Aorta (tissue), 5 donors: ENCODE results near the gene ZNHIT6. TPM values are rescaled to one million over a fixed set of nuclear protein-coding genes. Genes with fewer than 3 reads are reported as not detected.

Experiments
- ATAC-seq: fragments of 200-7000 bp; cut with Tn5 transposase; one replicate; pipeline ENCODE4 v1.9.1; 2022; ENCODE audit warnings: moderate library complexity; ENCODE audit not compliant: low FRiP score
- DNase-seq, 2 donors: peaks; one replicate each; pipeline ENCODE4 v3.0.0-alpha.2; 2020
- H3K27ac ChIP-seq, 2 donors: one replicate each; pipeline ENCODE4 v1.5.1; 2013; ENCODE audit warnings: low read length in 2 of 2, mild to moderate bottlenecking in 2 of 2, moderate library complexity in 2 of 2, control low read depth in 1 of 2, inconsistent platforms in 1 of 2, low read depth in 1 of 2
- H3K27me3 ChIP-seq, 2 donors: one replicate each; pipeline ENCODE4 v1.6.1; 2013; ENCODE audit warnings: control low read depth in 1 of 2, low read length in 1 of 2, mild to moderate bottlenecking in 1 of 2, moderate library complexity in 1 of 2; ENCODE audit not compliant: insufficient read depth in 2 of 2, control insufficient read depth in 1 of 2
- H3K36me3 ChIP-seq, 2 donors: one replicate each; pipeline ENCODE4 v1.6.1; 2013; ENCODE audit warnings: control low read depth in 1 of 2, low read length in 1 of 2, mild to moderate bottlenecking in 1 of 2; ENCODE audit not compliant: insufficient read depth in 2 of 2, control insufficient read depth in 1 of 2
- H3K4me1 ChIP-seq, 2 donors: one replicate each; pipeline ENCODE4 v1.6.1; 2013; ENCODE audit warnings: low read length in 2 of 2, control low read depth in 1 of 2, mild to moderate bottlenecking in 1 of 2, moderate library complexity in 1 of 2; ENCODE audit not compliant: insufficient read depth in 2 of 2, control insufficient read depth in 1 of 2
- H3K4me3 ChIP-seq, 2 donors: one replicate each; pipeline ENCODE4 v1.5.1; 2013; ENCODE audit warnings: low read length in 2 of 2, control low read depth in 1 of 2, mild to moderate bottlenecking in 1 of 2
- H3K9me3 ChIP-seq: one replicate; pipeline ENCODE4 v1.6.1; 2013; ENCODE audit warnings: mild to moderate bottlenecking, low read length; ENCODE audit not compliant: control insufficient read depth
- WGBS, 2 donors: extraction: QIAGEN DNeasy Blood & Tissue Kit; methylation state at CpG; one replicate each; pipeline ENCODE4 v1.1.7; 2013; 5-methylcytosine and 5-hydroxymethylcytosine counted together
- intact Hi-C, 2 donors: fragments of 100-400 bp; cut with DNase I; formaldehyde crosslinking; loops; one replicate each; pipeline versions ENCODE4 v1.14.2 to v1.15.0; 2022
- polyA plus RNA-seq, 2 donors: library from polyadenylated mRNA; stranded (reverse); fragments of 200-250 nt; gene quantifications; one replicate each; pipeline ENCODE4 v1.2.3, GENCODE V29; 2013
- total RNA-seq, 2 donors: library from RNA; stranded (reverse); fragmentation: NEBNext Ultra II Directional; extraction: Animal tissue kit (Norgen Biotek cat#: 25700); gene quantifications; one replicate each; pipeline ENCODE4 v1.2.1, GENCODE V29; 2021
- donor health status: healthy with polysubstance abuse.
- donor health status: Bipolar disorder and iron deficiency.
- donor health status: DM: no; HTN: no; CAD: no.
- donor health status: DM: no; HTN: no; CAD: no.
- donor health status: DM: yes; HTN: yes; CAD: no.

ZNHIT6 gene
- total and polyA plus RNA-seq, 4 donors: 12.6 to 23.8 (median 15.9) TPM

DNA sequence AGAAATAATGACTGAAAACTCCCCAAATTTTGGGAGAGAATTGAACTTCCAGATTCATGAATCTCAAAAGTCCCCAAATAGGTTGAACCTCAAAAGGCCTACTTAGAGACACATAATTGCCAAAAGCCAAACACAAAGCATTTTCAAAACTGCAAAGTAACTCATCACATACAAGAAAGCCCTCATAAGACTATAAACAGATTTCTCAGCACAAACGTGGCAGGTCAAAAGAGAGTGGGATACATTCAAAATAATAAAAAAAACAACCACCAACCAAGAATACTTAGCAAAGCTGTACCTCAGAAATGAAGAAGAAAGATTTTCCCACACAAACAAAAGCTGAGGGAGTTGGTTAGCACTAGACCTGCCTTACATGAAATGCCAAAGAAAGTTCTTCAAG, 69.8 kb downstream of the ZNHIT6 start:
- Histone ChIP-seq H3K36me3 (no peaks in the 10 kb centered on the region), H3K27ac (no peak overlapping the region), H3K27me3 (no peaks in the 10 kb centered on the region), H3K9me3 (peaks cover 2% of the 10 kb centered on the region), H3K4me3 (no peak overlapping the region), H3K4me1 (no peaks in the 10 kb centered on the region)
- no peak for DNase-seq
- WGBS, 2 donors: 67 to 70% methylated on average over 1 of the region's 1 CpG
- ATAC-seq: no peak
- intact Hi-C loops: no loop called here

DNA sequence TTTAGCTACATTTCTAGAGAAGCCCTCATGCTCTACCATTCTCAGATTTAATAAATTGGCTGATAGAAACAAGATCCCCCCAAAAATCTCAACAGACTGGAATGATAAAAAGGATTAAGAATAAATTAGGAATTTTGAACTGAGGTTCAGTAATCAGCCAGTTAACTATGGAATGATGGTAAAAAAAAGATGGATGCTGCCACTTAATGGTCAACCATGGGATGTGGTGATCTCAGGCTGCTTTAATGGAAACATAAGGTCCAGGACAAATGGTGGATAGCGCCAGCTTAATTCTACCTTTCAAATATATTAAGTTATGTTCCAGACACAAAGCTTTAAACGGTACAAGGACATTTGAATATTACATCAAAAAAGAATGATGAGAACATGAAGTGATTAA, 77.7 kb downstream of the ZNHIT6 start:
- ATAC-seq: no peak
- Histone ChIP-seq H3K36me3 (no peaks in the 10 kb centered on the region), H3K4me3 (no peak overlapping the region), H3K9me3 (no peaks in the 10 kb centered on the region), H3K27ac (no peak overlapping the region), H3K27me3 (no peaks in the 10 kb centered on the region), H3K4me1 (peaks cover 0 to 10% of the 10 kb centered on the region in 2 donors)
- 99% methylated on average over 2 of the region's 2 CpGs for WGBS, 2 donors
- DNase-seq: no peak
- intact Hi-C loops: no loop called here

DNA sequence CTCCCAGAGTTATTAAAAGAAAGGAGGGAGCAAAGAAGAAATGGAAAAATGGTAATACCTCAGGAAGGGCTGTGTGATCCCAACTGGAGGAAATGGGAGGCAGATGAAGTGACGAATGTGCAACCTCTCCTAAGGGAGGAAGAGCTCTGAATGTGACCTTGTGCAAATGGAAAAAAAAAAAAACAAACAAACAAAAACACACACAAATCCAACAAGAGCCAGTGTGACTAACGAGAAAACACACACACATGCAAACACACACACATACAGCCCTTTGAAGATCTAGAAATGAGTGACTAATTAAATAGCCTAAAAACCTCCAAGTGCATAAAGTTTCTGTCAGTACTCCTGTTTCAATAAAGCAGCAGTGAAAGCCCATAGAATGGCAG, 78.7 kb downstream of the ZNHIT6 start:
- ATAC-seq (no peak), DNase-seq (no peak)
- intact Hi-C loops: loop anchor here in 1 of 2 donors (2.0 kb wide), 1 partner anchor 49 kb away; the partner anchor contains the start of gene CCN1
- Histone ChIP-seq H3K36me3 (no peaks in the 10 kb centered on the region), H3K27me3 (no peaks in the 10 kb centered on the region), H3K4me1 (peaks cover 0 to 10% of the 10 kb centered on the region in 2 donors), H3K27ac (peak overlapping the region; percentile 87 to 99), H3K4me3 (no peak overlapping the region), H3K9me3 (no peaks in the 10 kb centered on the region)
- 34 to 47% methylated on average over 2 of the region's 2 CpGs for WGBS, 2 donors

DNA sequence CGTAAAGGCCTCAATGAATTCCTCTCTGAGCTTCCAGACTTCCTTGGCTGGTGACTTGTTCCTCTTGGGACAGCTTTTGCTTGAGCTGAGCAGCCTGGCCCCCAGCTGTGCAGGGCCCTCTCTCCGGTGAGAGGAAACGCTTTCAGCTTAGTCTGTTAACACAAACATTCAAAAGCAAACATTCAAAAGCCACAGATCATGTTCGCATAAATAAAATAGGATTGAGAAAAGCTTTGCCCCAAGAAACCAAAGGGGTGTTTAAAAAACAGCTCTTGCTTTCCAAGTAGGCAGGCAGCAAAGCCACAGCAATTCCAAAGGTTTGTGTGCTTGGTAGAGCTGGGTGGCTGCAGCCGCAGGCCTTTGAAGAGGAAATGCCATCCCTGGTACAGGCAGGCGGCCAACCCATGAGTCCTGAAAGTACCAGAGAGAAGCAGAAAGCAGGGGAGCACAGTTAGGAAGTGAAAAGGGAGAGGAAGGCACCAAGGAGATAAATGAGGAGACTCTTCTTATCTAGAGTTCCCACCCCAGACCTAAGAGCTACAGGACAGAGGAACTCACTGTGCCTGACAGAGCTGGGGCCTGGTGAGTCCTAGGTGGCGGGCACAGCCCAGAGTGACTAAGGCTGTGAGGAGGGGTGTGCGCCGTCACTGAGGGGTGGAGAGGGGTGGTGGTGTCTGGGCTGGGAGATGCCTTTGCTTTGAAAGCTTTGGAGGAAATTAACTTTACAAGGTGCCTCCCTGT, 79.3 kb downstream of the ZNHIT6 start:
- WGBS, 2 donors: 4 to 7% methylated on average over 9 of the region's 9 CpGs
- no peaks in the 10 kb centered on the region for H3K36me3 ChIP-seq
- H3K27ac ChIP-seq: peak overlapping the region; percentile 87 to 99
- intact Hi-C loops: loop anchor here in 1 of 2 donors (2.0 kb wide), 1 partner anchor 48 kb away; the partner anchor contains the start of gene CCN1
- DNase-seq: peak; percentile 83
- ATAC-seq: peak; percentile 82
- H3K4me3 ChIP-seq: no peak overlapping the region
- H3K9me3 ChIP-seq: no peaks in the 10 kb centered on the region
- peaks cover 0 to 10% of the 10 kb centered on the region in 2 donors for H3K4me1 ChIP-seq
- no peaks in the 10 kb centered on the region for H3K27me3 ChIP-seq

DNA sequence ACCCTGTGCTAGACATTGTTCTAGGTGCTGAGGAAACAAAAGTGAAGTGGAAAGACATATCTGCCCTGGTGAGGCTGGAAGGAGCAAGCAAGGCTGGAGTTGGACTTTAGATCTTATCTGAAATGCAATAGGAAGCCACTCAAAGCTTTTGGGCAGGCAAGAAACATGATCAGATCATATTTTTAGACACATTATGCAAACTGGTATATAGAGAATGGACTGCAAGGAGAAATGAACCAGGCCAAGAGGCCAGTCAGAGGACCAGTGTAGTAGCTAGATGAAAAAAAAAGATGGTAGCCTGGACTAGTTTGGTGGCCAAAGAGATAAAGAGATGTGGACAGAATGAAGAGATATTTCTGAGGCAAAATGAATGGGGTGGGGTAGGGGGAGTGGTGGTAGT, 81.4 kb downstream of the ZNHIT6 start:
- H3K4me1 ChIP-seq: peaks cover 0 to 10% of the 10 kb centered on the region in 2 donors
- no peaks in the 10 kb centered on the region for H3K9me3 ChIP-seq
- intact Hi-C loops: no loop called here
- H3K36me3 ChIP-seq: no peaks in the 10 kb centered on the region
- ATAC-seq: no peak
- no peak for DNase-seq
- H3K27me3 ChIP-seq: no peaks in the 10 kb centered on the region
- no peak overlapping the region for H3K4me3 ChIP-seq
- H3K27ac ChIP-seq: peak overlapping the region in 1 of 2 donors; percentile 26

DNA sequence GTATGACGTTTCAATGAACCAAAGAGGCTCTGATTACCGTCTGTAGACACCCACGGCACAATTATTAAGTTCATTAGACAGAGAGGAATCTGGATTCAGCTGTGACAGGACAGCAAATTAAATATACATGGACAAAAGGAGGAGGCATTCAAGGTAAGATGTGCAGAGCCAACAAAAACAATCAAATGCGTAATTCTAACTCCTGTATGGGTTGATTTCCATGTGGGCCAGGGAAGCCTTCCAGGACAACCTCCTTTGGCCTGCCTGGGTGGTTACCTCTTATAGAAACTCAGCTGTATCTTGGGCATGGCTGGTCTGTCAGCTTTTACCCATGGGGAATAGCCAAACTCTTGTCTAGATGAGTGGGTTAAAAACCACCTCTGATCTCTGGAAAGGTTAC, 83.9 kb downstream of the ZNHIT6 start:
- H3K27ac ChIP-seq: no peak overlapping the region
- H3K36me3 ChIP-seq: no peaks in the 10 kb centered on the region
- no peaks in the 10 kb centered on the region for H3K27me3 ChIP-seq
- DNase-seq (no peak), ATAC-seq (no peak)
- intact Hi-C loops: no loop called here
- WGBS, 2 donors: 73 to 80% methylated on average over 4 of the region's 4 CpGs
- no peaks in the 10 kb centered on the region for H3K9me3 ChIP-seq
- no peak overlapping the region for H3K4me3 ChIP-seq
- H3K4me1 ChIP-seq: peaks cover 0 to 10% of the 10 kb centered on the region in 2 donors

DNA sequence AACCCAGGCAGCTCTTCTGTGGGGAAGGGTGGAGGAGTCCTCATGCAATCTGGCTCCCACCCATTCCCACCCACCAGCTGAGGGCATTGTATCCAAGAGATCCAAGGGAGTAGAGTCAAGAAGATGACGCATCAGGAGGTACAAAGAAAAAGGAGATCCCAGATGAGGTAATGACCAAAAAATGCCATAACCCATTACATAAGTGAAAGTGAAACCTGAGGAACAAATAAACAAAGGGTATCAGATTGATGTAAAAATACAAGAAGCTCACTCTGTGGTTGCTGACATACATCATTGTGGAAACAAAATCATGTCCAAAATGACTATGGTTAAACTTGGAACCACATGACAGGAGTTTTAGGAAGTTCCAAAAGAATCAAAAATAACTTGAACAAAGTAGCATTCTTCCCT, 85.2 kb downstream of the ZNHIT6 start:
- DNase-seq: no peak
- intact Hi-C loops: no loop called here
- peak overlapping the region in 1 of 2 donors; percentile 8 for H3K27ac ChIP-seq
- no peaks in the 10 kb centered on the region for H3K9me3 ChIP-seq
- H3K4me3 ChIP-seq: no peak overlapping the region
- no peaks in the 10 kb centered on the region for H3K27me3 ChIP-seq
- ATAC-seq: no peak
- H3K4me1 ChIP-seq: peaks cover 0 to 10% of the 10 kb centered on the region in 2 donors
- H3K36me3 ChIP-seq: no peaks in the 10 kb centered on the region
- WGBS, 2 donors: 31 to 63% methylated on average over 1 of the region's 1 CpG

DNA sequence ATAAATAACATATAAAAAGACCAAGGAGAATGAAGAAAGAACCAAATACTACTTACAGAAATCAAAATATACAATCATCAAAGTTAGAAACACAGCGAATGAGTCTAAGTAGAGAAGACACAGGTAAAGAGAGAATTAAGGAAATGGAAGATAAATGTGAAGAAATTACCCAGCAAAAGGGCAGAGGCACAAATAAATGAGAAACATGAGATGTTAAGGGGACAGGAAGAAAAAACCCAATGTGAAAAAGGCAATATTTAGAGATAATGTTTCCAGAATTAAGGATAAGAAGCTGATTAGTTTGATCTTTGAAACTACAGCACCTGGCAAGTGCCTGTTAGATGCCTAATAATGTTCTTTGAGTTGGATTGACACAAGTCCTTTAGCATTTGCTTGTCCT, 86.8 kb downstream of the ZNHIT6 start:
- Histone ChIP-seq H3K4me3 (no peak overlapping the region), H3K27ac (no peak overlapping the region), H3K4me1 (peaks cover 0 to 6% of the 10 kb centered on the region in 2 donors), H3K36me3 (no peaks in the 10 kb centered on the region), H3K9me3 (no peaks in the 10 kb centered on the region), H3K27me3 (no peaks in the 10 kb centered on the region)
- intact Hi-C loops: no loop called here
- ATAC-seq (no peak), DNase-seq (no peak)
- 97% methylated on average over 1 of the region's 1 CpG for WGBS, 2 donors

DNA sequence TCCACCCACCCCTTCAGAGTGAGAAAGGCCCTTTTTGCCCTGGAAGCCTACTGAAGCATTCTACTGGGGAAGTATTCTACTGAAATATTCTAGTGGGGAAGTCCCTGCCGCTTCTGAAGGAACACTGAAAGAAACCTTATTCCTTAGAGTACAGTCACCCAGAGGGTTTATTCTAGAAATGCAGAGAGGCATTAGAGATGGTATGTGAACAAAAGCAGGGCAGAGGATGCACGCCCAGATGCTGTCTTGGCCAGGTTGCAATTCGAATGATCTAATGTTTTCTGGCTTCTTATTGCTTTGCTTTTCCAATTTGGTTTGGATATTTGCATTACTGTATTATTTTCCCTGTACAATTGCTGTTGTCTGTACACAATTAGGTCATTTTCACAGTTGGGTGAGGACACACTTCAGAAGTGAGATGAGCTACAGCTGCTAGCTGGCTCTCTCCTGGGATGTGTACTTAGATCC, 90.6 kb downstream of the ZNHIT6 start:
- no peak for DNase-seq

More for the DNA sequence above, 90.6 kb downstream of the ZNHIT6 start:
- peaks cover 0 to 2% of the 10 kb centered on the region in 2 donors for H3K4me1 ChIP-seq
- 36 to 47% methylated on average over 3 of the region's 3 CpGs for WGBS, 2 donors
- no peaks in the 10 kb centered on the region for H3K27me3 ChIP-seq
- H3K27ac ChIP-seq: no peak overlapping the region
- no peaks in the 10 kb centered on the region for H3K36me3 ChIP-seq
- no peak for ATAC-seq
- H3K4me3 ChIP-seq: no peak overlapping the region
- H3K9me3 ChIP-seq: no peaks in the 10 kb centered on the region
- intact Hi-C loops: no loop called here
